HG02759 (cell line): Measurements from ENCODE around the gene CEBPA.

ENCODE experiments used
- ATAC-seq: cut with Tn5 transposase; IDR thresholded peaks from one replicate; pipeline ENCODE4 v1.9.1; 2021; ENCODE audit warnings: mild to moderate bottlenecking, moderate library complexity; ENCODE audit not compliant: unreplicated experiment

The CEBPA gene

GRCh38 chr19:33273881-33274662 is 28.3 kb downstream of the CEBPA start:
- no peak for ATAC-seq

GRCh38 chr19:33273065-33273736 is 29.1 kb downstream of the CEBPA start:
- no peak for ATAC-seq

- no peak for ATAC-seq
These were observed 30.9 kb downstream of the CEBPA start for GRCh38 chr19:33271246-33272021.

- ATAC-seq, result no peak
These were observed 31.6 kb downstream of the CEBPA start for GRCh38 chr19:33270769-33271168.

- ATAC-seq, result no peak
These were observed 33.3 kb downstream of the CEBPA start for GRCh38 chr19:33269016-33269415.

GRCh38 chr19:33268162-33268991 is 34.0 kb downstream of the CEBPA start:
- ATAC-seq, result no peak

GRCh38 chr19:33267706-33268105 is 34.6 kb downstream of the CEBPA start:
- ATAC-seq, result no peak

GRCh38 chr19:33266974-33267484 is 35.3 kb downstream of the CEBPA start:
- ATAC-seq, result no peak

GRCh38 chr19:33264881-33265445 is 37.4 kb downstream of the CEBPA start:
- no peak for ATAC-seq

GRCh38 chr19:33263325-33264023 is 38.9 kb downstream of the CEBPA start:
- ATAC-seq, result no peak

GRCh38 chr19:33261511-33262189 is 40.7 kb downstream of the CEBPA start:
- ATAC-seq, result no peak

- ATAC-seq, result no peak
These were observed 41.5 kb downstream of the CEBPA start for GRCh38 chr19:33260628-33261418.

- ATAC-seq, result no peak
These were observed 42.8 kb downstream of the CEBPA start for GRCh38 chr19:33259539-33259938.

GRCh38 chr19:33257828-33258227 is 44.5 kb downstream of the CEBPA start:
- no peak for ATAC-seq

- no peak for ATAC-seq
These were observed 46.1 kb downstream of the CEBPA start for GRCh38 chr19:33256261-33256660.

- ATAC-seq, result no peak
These were observed 46.6 kb downstream of the CEBPA start for GRCh38 chr19:33255781-33256180.

GRCh38 chr19:33254245-33254824 is 48.0 kb downstream of the CEBPA start:
- ATAC-seq, result no peak

- no peak for ATAC-seq
These were observed 49.4 kb downstream of the CEBPA start for GRCh38 chr19:33252971-33253370.
